HepG2 (cell line): ENCODE measurements around the gene SLC25A44. TPM values are rescaled to one million over a fixed set of nuclear protein-coding genes. Genes with fewer than 3 reads are reported as not detected.
A peak's percentile ranks its signal among the peaks of the same experiment; 100 is the strongest.

Source experiments
- CCDC6 ChIP-seq: sonication (generic); formaldehyde crosslinking; IDR thresholded peaks from 2 replicates; pipeline ENCODE4 v1.8.1; 2022; ENCODE audit warnings: mild to moderate bottlenecking, missing genetic modification reagents, moderate library complexity
- CENPX ChIP-seq: sonication (generic); formaldehyde crosslinking; IDR thresholded peaks from 2 replicates; pipeline ENCODE4 v1.9.0; 2021; ENCODE audit warnings: mild to moderate bottlenecking, missing genetic modification reagents, moderate library complexity
- CREB3 ChIP-seq: sonication (generic); formaldehyde crosslinking; IDR thresholded peaks from 2 replicates; pipeline ENCODE4 v1.5.0; 2020; ENCODE audit warnings: missing genetic modification reagents
- IRF1 ChIP-seq: sonication (generic); formaldehyde crosslinking; IDR thresholded peaks from 2 replicates; pipeline ENCODE4 v1.4.0; 2020; ENCODE audit warnings: low read depth, mild to moderate bottlenecking, missing genetic modification reagents
- NCOA1 ChIP-seq: sonication (generic); formaldehyde crosslinking; IDR thresholded peaks from 2 replicates; pipeline ENCODE4 v1.9.0; 2021; ENCODE audit warnings: missing genetic modification reagents
- NFKBIZ ChIP-seq: IDR thresholded peaks from 2 replicates; pipeline ENCODE4 v1.6.1; 2018; ENCODE audit warnings: missing genetic modification reagents, missing compliant biosample characterization
- NFRKB ChIP-seq: fragments of 450-650 bp; IDR thresholded peaks from 2 replicates; pipeline ENCODE4 v1.6.1; 2017
- NR2F1 ChIP-seq, 2 experiments: fragments of 450-650 bp in 1 of 2; formaldehyde crosslinking in 1 of 2; IDR thresholded peaks; 2 replicates each; pipeline versions ENCODE4 v1.5.0 to v1.6.1; 2016 to 2020; ENCODE audit warnings: mild to moderate bottlenecking in 1 of 2, missing compliant biosample characterization in 1 of 2, missing genetic modification reagents in 1 of 2, moderate library complexity in 1 of 2
- PREB ChIP-seq: sonication (generic); formaldehyde crosslinking; IDR thresholded peaks from 2 replicates; pipeline ENCODE4 v1.4.0; 2020; ENCODE audit warnings: missing genetic modification reagents
- RFX1 ChIP-seq: fragments of 450-650 bp; IDR thresholded peaks from 2 replicates; pipeline ENCODE4 v1.6.1; 2017
- SP5 ChIP-seq: IDR thresholded peaks from 2 replicates; pipeline ENCODE4 v1.6.1; 2016; ENCODE audit warnings: low read depth, borderline replicate concordance
- SRSF1 ChIP-seq: fragments of 200-400 bp; formaldehyde crosslinking; optimal IDR thresholded peaks from 2 replicates; pipeline ENCODE3; 2017; ENCODE audit warnings: mild to moderate bottlenecking, low read depth, low read length, moderate library complexity
- SRSF9 ChIP-seq: fragments of 200-400 bp; formaldehyde crosslinking; IDR thresholded peaks from 2 replicates; pipeline ENCODE4 v1.6.1; 2018; ENCODE audit warnings: borderline replicate concordance, mild to moderate bottlenecking, low read depth, low read length; ENCODE audit not compliant: insufficient read depth, poor library complexity, severe bottlenecking
- SRY ChIP-seq: sonication (generic); formaldehyde crosslinking; IDR thresholded peaks from 2 replicates; pipeline ENCODE4 v1.8.0; 2022; ENCODE audit warnings: mild to moderate bottlenecking, missing genetic modification reagents
- STAG1 ChIP-seq: sonication (generic); formaldehyde crosslinking; IDR thresholded peaks from 2 replicates; pipeline ENCODE4 v1.4.0; 2020; ENCODE audit warnings: missing genetic modification reagents
- TRIM22 ChIP-seq: fragments of 450-650 bp; IDR thresholded peaks from 2 replicates; pipeline ENCODE4 v1.6.1; 2017
- ZKSCAN1 ChIP-seq: fragments of 150-350 bp; IDR thresholded peaks from 2 replicates; pipeline ENCODE4 v1.6.1; 2014; ENCODE audit warnings: low read length
- ZNF430 ChIP-seq: sonication (generic); formaldehyde crosslinking; IDR thresholded peaks from 2 replicates; pipeline ENCODE4 v1.9.0; 2021; ENCODE audit warnings: mild to moderate bottlenecking, missing genetic modification reagents
- ZNF543 ChIP-seq: sonication (generic); formaldehyde crosslinking; IDR thresholded peaks from 2 replicates; pipeline ENCODE4 v1.4.0; 2020; ENCODE audit warnings: mild to moderate bottlenecking, missing genetic modification reagents
- ZNF790 ChIP-seq: sonication (generic); formaldehyde crosslinking; IDR thresholded peaks from 2 replicates; pipeline ENCODE4 v1.8.0; 2022; ENCODE audit warnings: missing genetic modification reagents, mild to moderate bottlenecking, borderline replicate concordance
- ZSCAN12 ChIP-seq: sonication (generic); formaldehyde crosslinking; IDR thresholded peaks from 2 replicates; pipeline ENCODE4 v1.9.0; 2021; ENCODE audit warnings: mild to moderate bottlenecking, missing genetic modification reagents
- polyA plus RNA-seq, 8 experiments: library from polyadenylated mRNA; depleted of rRNA in 3 of 8; stranded (reverse) in 7 of 8; unstranded in 1 of 8; fragments of >200 nt; fragmentation: Illumina TruSeq in 4 of 8; extraction: Trizol in 4 of 8; gene quantifications; 2 replicates each; pipeline versions ENCODE4 v1.2.1 to v1.2.3, GENCODE V29; 2011 to 2016; ENCODE audit warnings: low read depth in 4 of 8, missing spikeins in 1 of 8, mixed read lengths in 1 of 8; ENCODE audit not compliant: insufficient read depth in 1 of 8
- total RNA-seq, 5 experiments: library from RNA; depleted of rRNA; stranded (reverse); fragments of >200 nt; fragmentation: Illumina TruSeq; extraction: Trizol; gene quantifications; 2 replicates each; pipeline ENCODE4 v1.2.3, GENCODE V29; 2016; ENCODE audit warnings: low read depth in 1 of 5

SLC25A44 gene
- total and polyA plus RNA-seq, 2 of the 13 experiments (the other 11 are each of a cell fraction or from before 2014, with no cell fraction given), result 10.7 to 13.4 TPM

- TF ChIP-seq IRF1 (CRISPR knock-in tag), result no peak
- no peak for TF ChIP-seq CREB3 (CRISPR knock-in tag)
- no peak for TF ChIP-seq NFKBIZ (CRISPR knock-in tag)
- TF ChIP-seq ZNF790 (CRISPR knock-in tag), result no peak
- TF ChIP-seq ZSCAN12, result no peak
- TF ChIP-seq NR2F1 (CRISPR knock-in tag; IDR thresholded peaks at IDR 0.05), result no peak
- no peak for TF ChIP-seq PREB (CRISPR knock-in tag)
- no peak for TF ChIP-seq NCOA1 (CRISPR knock-in tag)
- no peak for TF ChIP-seq SRSF9
- TF ChIP-seq ZNF543 (CRISPR knock-in tag), result no peak
- no peak for TF ChIP-seq CENPX (CRISPR knock-in tag)
- TF ChIP-seq RFX1, result no peak
- TF ChIP-seq SRY (CRISPR knock-in tag), result no peak
- TF ChIP-seq ZKSCAN1, result no peak
- TF ChIP-seq NFRKB, result no peak
- no peak for TF ChIP-seq ZNF430
- peak; percentile 94 for TF ChIP-seq STAG1
- no peak for TF ChIP-seq SP5
- no peak for TF ChIP-seq CCDC6 (CRISPR knock-in tag)
- TF ChIP-seq TRIM22, result no peak
- no peak for TF ChIP-seq SRSF1
Measured at GRCh38 chr1:156146020-156146768, 47.7 kb upstream of the SLC25A44 start (continued).
